Stomach (tissue), 4 donors: ENCODE data around the gene RPL10A.

Experiments used
- CTCF ChIP-seq, 7 experiments: fragments of 450-650 bp in 4 of 7; fragments of 200-600 bp in 3 of 7; sonication (generic) in 3 of 7; IDR thresholded peaks; one replicate each; pipeline ENCODE4 v1.5.1; 2016 to 2019; ENCODE audit warnings: antibody characterized with exemption in 7 of 7, control low read depth in 2 of 7, mild to moderate bottlenecking in 1 of 7
- EP300 ChIP-seq: sonication (generic); formaldehyde crosslinking; IDR thresholded peaks from one replicate; pipeline ENCODE4 v1.6.1; 2017; ENCODE audit warnings: antibody characterized with exemption
- POLR2AphosphoS5 ChIP-seq, 3 donors: sonication (generic); formaldehyde crosslinking; IDR thresholded peaks; one replicate each; pipeline ENCODE4 v1.6.1; 2016; ENCODE audit warnings: antibody characterized with exemption in 3 of 3

GRCh38 chr6:35432291-35432690 lies 35.9 kb upstream of the RPL10A start:
- TF ChIP-seq CTCF (IDR thresholded peaks at IDR 0.05) (no peak), POLR2AphosphoS5 (IDR thresholded peaks at IDR 0.05) (no peak), EP300 (no peak)
